Uterine smooth muscle cell (primary cell): ENCODE measurements around the gene GEMIN8. TPM values are rescaled to one million over a fixed set of nuclear protein-coding genes. Genes with fewer than 3 reads are reported as not detected.

Source experiments
- total RNA-seq: library from RNA; depleted of rRNA; stranded (reverse); fragments of >200 nt; gene quantifications from 2 replicates; pipeline ENCODE4 v1.2.3, GENCODE V29; 2014

GEMIN8 gene
- total RNA-seq, result 18.0 TPM in 2 replicates

GRCh38 chrX:14029425-14030173 lies at the start of gene GEMIN8:
Gene GEMIN8 (minus strand): TSS chrX:14029892. CDS start chrX:14021478, 8,414 bp downstream.

Other genes starting within 250 kb of the GEMIN8 start
- 4.6 and 8.1 TPM in 2 replicates for gene GPM6B, start 212.8 kb downstream of the GEMIN8 start, total RNA-seq